Measurements from ENCODE around the gene HSD11B2.

The HSD11B2 gene

DNA sequence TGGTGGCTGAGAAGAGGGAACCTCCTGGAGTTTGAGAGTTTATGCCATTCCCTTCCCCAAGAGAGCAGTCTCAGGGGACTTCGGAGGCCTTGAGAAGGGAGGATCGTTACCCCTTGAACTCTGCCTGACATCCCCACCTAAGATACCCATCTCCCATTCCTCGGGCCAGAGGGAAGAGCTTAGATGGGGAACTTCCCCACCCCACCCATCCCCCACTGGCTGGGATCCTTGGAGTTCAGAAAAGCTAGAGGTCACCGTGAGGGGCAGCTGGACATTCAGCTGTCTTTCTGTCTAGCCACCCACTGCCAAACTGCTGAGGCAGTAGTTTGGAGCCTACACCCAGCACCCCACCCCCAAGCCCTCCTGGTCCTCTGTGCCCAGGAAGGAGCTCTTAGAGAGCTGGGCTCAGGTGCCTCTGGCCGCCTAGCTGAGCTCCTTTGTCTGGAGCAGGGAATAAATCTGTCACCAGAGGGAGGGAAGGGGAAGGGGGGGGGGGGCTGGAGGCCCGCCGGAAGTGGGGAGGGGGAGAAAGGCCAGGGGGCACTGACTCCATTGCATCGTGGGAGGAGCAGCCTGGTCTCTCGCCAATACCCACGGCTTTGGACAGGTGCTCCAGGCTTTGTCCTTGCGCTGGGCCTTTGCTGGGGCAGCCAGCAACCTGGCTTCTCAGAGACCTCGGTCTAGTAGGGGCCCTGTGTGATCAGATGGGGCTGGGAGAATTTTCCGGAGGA, 1.0 kb downstream of the HSD11B2 start:
- CTCF ChIA-PET: interaction anchor here (0.8 to 1.1 kb wide), 2 partner anchors 34 to 115 kb away, joined by 3 read pairs; no protein-coding TSS in a partner anchor

DNA sequence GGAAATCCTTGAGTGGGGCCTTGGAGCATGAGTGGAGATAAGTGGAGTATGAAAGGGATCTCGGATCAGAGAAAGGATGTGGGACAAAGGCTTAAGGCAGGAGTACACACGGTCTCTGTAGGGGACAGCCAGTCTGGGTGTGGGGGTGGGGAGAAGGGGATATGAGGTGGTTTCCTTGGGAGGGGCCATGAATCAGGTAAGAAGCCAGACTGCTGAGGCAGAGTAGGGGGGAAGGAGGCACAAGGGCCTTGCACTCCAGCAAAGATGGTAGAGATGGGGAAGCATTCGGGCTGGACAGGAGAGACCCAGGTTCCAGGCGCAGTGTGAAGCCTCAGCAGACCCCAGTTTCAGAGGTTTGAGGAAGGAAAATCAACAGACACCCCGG, 1.6 kb downstream of the HSD11B2 start:
- CTCF ChIA-PET: no interaction called here
- no peak for DNase-seq (ENCODE audit: low spot score)
- no peak overlapping the region for H3K27ac ChIP-seq
- TF ChIP-seq, protein P1, sequence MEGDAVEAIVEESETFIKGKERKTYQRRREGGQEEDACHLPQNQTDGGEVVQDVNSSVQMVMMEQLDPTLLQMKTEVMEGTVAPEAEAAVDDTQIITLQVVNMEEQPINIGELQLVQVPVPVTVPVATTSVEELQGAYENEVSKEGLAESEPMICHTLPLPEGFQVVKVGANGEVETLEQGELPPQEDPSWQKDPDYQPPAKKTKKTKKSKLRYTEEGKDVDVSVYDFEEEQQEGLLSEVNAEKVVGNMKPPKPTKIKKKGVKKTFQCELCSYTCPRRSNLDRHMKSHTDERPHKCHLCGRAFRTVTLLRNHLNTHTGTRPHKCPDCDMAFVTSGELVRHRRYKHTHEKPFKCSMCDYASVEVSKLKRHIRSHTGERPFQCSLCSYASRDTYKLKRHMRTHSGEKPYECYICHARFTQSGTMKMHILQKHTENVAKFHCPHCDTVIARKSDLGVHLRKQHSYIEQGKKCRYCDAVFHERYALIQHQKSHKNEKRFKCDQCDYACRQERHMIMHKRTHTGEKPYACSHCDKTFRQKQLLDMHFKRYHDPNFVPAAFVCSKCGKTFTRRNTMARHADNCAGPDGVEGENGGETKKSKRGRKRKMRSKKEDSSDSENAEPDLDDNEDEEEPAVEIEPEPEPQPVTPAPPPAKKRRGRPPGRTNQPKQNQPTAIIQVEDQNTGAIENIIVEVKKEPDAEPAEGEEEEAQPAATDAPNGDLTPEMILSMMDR (conservative IDR thresholded peaks at IDR 0.05; ENCODE audit: low read depth): no peak
- POLR2A ChIA-PET (ENCODE audit: low non-redundant PET): no interaction called here

More for the DNA sequence above, 1.0 kb downstream of the HSD11B2 start:
- POLR2A ChIA-PET (ENCODE audit: low non-redundant PET): interaction anchor here (0.6 kb wide), 1 partner anchor 124 kb away, joined by 3 read pairs; no protein-coding TSS in a partner anchor
- no peak for DNase-seq (ENCODE audit: low spot score)
- TF ChIP-seq, protein P1 (conservative IDR thresholded peaks at IDR 0.05; ENCODE audit: low read depth): no peak
- H3K27ac ChIP-seq: peak overlapping the region; percentile 49

DNA sequence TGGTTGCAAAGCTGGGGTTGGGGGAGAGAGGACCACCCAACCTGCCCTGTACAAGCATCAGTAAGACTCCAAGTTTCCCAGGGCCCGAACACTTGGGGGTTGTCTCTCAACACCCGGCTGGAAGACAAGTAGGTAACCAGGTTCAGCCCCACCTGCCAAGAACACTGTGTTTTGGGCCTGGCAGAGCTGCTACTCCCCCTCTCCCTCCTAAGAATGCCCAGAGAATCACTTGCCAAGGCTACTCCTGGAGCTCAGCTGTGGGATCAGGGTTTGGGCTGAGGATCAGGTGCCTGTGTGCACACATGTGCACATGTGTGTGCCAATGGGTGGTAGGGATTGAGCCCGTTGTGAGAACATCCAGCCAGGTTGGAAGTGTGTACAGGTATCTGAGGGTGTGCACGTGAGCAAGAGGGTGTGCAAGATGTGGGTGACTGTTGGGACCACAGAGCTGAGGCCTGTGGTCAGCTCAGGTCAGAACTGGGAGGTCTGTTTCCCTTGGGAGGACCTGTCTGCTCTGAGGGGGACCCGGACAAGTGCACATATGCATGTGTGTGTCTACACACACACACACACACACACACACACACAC, 2.3 kb downstream of the HSD11B2 start:
- POLR2A ChIA-PET (ENCODE audit: low non-redundant PET): interaction anchor here (0.5 to 0.7 kb wide), 3 partner anchors 20 to 200 kb away, joined by 3 to 4 read pairs (median 3); no protein-coding TSS in a partner anchor
- no peak for DNase-seq (ENCODE audit: low spot score)
- no peak overlapping the region for H3K27ac ChIP-seq
- CTCF ChIA-PET: no interaction called here
- TF ChIP-seq, protein P1 (conservative IDR thresholded peaks at IDR 0.05; ENCODE audit: low read depth): no peak

DNA sequence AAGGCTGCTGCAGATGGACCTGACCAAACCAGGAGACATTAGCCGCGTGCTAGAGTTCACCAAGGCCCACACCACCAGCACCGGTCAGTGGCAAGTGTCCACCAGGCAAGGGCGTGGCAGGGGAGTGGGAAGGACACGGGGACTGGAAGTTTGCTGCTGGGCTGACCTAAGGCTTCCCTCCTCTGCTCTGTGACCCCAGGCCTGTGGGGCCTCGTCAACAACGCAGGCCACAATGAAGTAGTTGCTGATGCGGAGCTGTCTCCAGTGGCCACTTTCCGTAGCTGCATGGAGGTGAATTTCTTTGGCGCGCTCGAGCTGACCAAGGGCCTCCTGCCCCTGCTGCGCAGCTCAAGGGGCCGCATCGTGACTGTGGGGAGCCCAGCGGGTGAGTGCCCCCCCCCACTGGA, 4.8 kb downstream of the HSD11B2 start:
- ChIA-PET CTCF (interaction anchor here (0.6 to 0.7 kb wide), 2 partner anchors 54 to 98 kb away, joined by 3 to 4 read pairs; no protein-coding TSS in a partner anchor), POLR2A (ENCODE audit: low non-redundant PET) (interaction anchor here (0.5 to 0.6 kb wide), 2 partner anchors 57 to 377 kb away, joined by 3 read pairs; no protein-coding TSS in a partner anchor)
- H3K27ac ChIP-seq: no peak overlapping the region
- no peak for DNase-seq (ENCODE audit: low spot score)
- TF ChIP-seq, protein P1 (conservative IDR thresholded peaks at IDR 0.05; ENCODE audit: low read depth): no peak

DNA sequence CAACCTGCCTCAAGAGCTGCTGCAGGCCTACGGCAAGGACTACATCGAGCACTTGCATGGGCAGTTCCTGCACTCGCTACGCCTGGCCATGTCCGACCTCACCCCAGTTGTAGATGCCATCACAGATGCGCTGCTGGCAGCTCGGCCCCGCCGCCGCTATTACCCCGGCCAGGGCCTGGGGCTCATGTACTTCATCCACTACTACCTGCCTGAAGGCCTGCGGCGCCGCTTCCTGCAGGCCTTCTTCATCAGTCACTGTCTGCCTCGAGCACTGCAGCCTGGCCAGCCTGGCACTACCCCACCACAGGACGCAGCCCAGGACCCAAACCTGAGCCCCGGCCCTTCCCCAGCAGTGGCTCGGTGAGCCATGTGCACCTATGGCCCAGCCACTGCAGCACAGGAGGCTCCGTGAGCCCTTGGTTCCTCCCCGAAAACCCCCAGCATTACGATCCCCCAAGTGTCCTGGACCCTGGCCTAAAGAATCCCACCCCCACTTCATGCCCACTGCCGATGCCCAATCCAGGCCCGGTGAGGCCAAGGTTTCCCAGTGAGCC, 5.8 kb downstream of the HSD11B2 start:
- POLR2A ChIA-PET (ENCODE audit: low non-redundant PET): interaction anchor here (0.5 kb wide), 1 partner anchor 376 kb away, joined by 3 read pairs; no protein-coding TSS in a partner anchor
- CTCF ChIA-PET: interaction anchor here (0.6 kb wide), 1 partner anchor 176 kb away, joined by 3 read pairs; no protein-coding TSS in a partner anchor
- H3K27ac ChIP-seq: no peak overlapping the region; the same call in 1 of the 2 replicates
- no peak for DNase-seq (ENCODE audit: low spot score)
- TF ChIP-seq, protein P1 (conservative IDR thresholded peaks at IDR 0.05; ENCODE audit: low read depth): no peak

DNA sequence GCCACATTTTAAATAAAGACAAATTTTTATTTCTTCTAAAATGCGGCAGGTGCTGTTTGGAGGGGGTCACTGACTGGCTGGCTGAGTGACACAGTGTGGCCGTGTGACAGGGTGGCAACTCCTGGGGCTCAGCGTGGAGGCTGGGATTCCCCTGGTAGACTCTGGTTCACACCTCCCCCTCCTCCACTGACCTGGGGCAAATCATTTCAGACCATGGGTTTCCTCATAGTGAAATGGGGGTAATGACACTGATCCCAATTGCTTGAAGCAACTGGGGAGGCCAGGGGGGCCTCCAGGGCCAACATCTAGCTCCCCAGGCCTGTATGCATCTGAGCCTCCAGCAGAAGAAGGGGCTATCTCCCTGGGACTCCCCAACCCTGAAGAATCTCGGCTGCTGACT, 6.6 kb downstream of the HSD11B2 start:
- CTCF ChIA-PET: interaction anchor here (0.9 kb wide), 1 partner anchor 10 kb away, joined by 4 read pairs; no protein-coding TSS in a partner anchor
- TF ChIP-seq, protein P1 (conservative IDR thresholded peaks at IDR 0.05; ENCODE audit: low read depth): no peak
- POLR2A ChIA-PET (ENCODE audit: low non-redundant PET): no interaction called here
- no peak overlapping the region; the same call in 1 of the 2 replicates for H3K27ac ChIP-seq
- no peak for DNase-seq (ENCODE audit: low spot score)

Measured in RWPE1 (cell line).